NCI-H510A (cell line): Measurements from ENCODE around the gene RNF175.
A peak's percentile ranks its signal among the peaks of the same experiment; 100 is the strongest.

Experiments used
- DNase-seq: peaks from one replicate; lab custom pipeline; 2025; lab: John Stamatoyannopoulos, UW

Gene RNF175

GRCh38 chr4:153785910-153786721 lies 26.3 kb upstream of the RNF175 start:
- DNase-seq, result no peak

- DNase-seq, result no peak
These were observed 24.4 kb upstream of the RNF175 start for GRCh38 chr4:153784166-153784699.

GRCh38 chr4:153782581-153782980 lies 22.8 kb upstream of the RNF175 start:
- DNase-seq, result no peak

GRCh38 chr4:153781717-153782416 lies 22.0 kb upstream of the RNF175 start:
- DNase-seq, result no peak

- no peak for DNase-seq
These were observed 21.5 kb upstream of the RNF175 start for GRCh38 chr4:153781280-153781679.

- no peak for DNase-seq
These were observed 21.1 kb upstream of the RNF175 start for GRCh38 chr4:153780876-153781275.

- no peak for DNase-seq
These were observed 20.4 kb upstream of the RNF175 start for GRCh38 chr4:153780221-153780620.

GRCh38 chr4:153778383-153778782 lies 18.6 kb upstream of the RNF175 start:
- DNase-seq, result no peak

- no peak for DNase-seq
These were observed 17.6 kb upstream of the RNF175 start for GRCh38 chr4:153777421-153777820.

- no peak for DNase-seq
These were observed 16.8 kb upstream of the RNF175 start for GRCh38 chr4:153776601-153777000.

- no peak for DNase-seq
These were observed 13.4 kb upstream of the RNF175 start for GRCh38 chr4:153773236-153773690.

- no peak for DNase-seq
These were observed 11.2 kb upstream of the RNF175 start for GRCh38 chr4:153771046-153771445.

GRCh38 chr4:153766758-153767157 lies 6.9 kb upstream of the RNF175 start:
- DNase-seq, result no peak

- DNase-seq, result no peak
These were observed 6.1 kb upstream of the RNF175 start for GRCh38 chr4:153765894-153766293.

GRCh38 chr4:153764601-153765368 lies 5.0 kb upstream of the RNF175 start:
- no peak for DNase-seq

- no peak for DNase-seq
These were observed 3.6 kb upstream of the RNF175 start for GRCh38 chr4:153763404-153763803.

GRCh38 chr4:153758688-153759406 lies 977 bp downstream of the RNF175 start:
- DNase-seq, result no peak

GRCh38 chr4:153758136-153758535 lies 1.7 kb downstream of the RNF175 start:
- DNase-seq, result no peak

- DNase-seq, result no peak
These were observed 2.4 kb downstream of the RNF175 start for GRCh38 chr4:153757407-153757806.

GRCh38 chr4:153755186-153755585 lies 4.6 kb downstream of the RNF175 start:
- no peak for DNase-seq

GRCh38 chr4:153750197-153750817 lies 9.5 kb downstream of the RNF175 start:
- peak; percentile 6 for DNase-seq
